Measurements from ENCODE around the gene CABLES2. TPM values are rescaled to one million over a fixed set of nuclear protein-coding genes. Genes with fewer than 3 reads are reported as not detected.
A peak's percentile ranks its signal among the peaks of the same experiment; 100 is the strongest.

CABLES2 gene
- total and polyA plus RNA-seq, 2 of the 4 experiments (the other 2 are of a cell fraction) = 1.4 to 5.1 TPM

DNA sequence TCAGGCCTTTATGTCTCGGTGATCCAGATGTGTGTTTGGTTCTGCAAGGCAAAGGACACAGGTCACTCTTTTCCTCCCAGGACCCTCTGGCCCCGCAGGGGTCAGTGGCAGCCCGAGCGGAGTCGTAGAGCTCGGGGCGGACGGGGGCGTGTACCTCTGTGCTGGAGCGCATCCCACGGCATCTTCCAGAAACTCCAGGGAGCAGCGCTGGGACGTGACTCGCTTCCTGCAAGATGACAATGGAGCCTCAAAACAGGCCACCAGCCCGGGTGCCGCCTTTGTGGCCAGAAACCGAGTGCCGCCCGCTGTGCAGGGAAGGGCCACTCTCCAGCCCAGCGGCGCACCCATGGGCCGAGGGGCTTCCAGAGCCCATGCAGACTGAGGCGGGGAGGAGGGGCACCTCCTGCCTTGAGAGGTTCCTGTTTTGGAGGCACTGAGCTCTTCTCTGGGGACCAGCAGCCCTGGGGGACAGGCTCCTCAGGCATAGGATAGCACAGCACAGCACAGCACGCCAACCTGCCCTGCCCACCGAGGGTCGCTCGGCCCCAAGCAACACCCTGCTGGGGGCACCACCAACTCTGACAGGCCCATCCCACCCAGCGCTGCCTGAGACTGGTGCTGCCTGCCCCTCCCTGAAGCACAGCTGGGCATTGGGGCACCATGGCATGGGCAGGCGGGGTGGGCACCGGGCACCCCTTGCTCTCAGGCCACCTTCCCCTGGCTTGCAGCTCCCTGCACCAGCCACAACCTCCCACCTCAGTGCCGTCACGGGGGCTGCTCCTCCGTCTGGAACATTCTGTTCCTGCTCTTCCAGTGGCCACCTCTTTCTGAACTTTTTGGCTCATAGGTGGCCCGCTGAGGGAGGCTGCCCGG is 10.5 kb downstream of the CABLES2 start (continued):
- no peak for TF ChIP-seq RFX5 (IDR thresholded peaks at IDR 0.05; ENCODE audit: low read depth, low read length)

DNA sequence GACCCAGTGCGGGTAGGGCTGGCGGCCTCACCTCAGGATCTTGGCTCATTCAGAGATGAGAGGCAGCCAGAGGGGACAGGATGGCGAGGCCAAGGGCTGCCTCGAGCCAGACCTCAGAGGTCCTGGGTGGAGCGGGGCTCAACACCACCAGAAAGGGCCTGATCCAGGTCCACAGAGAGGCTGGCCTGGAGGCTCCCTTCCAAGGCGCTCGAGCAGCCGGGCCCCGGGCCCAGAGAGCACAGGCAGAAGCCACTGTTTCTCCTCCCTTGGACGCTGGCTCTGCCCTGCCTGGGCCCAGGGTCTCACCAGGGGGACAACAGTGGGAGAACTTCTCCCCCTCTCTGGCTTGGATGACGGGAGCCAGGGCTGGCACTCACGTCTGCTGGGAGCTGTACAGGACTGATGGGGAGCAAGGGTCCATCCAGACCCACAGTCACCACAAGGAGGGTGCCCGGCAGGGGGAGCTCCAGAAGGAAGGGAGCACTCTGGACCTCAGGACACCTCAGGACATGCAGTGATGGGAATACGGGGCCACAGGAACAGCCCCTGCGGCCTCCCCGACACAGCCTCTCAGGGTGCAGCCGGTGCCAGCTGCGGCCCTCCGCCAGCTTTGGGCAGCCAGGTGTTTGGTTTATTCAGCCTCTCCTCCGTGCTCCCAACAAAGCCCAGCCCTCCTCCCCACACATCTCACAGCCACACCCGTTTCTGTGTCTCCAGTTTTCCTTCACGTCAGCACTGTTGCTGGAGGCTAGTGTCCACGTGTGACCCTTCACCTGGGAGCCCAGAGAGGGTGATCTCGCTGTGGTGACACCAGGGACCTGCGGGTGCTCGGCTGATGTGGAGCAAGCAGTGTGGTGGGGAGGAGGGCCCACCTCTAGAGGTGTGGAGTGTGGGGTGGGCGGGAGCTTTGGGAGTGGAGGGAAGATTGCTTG is 11.5 kb downstream of the CABLES2 start:
- H2AK9ac ChIP-seq (replicated peaks; ENCODE audit: low read depth, low read length, poor library complexity) = no peak overlapping the region
- H3K9me3 ChIP-seq (ENCODE audit: control insufficient read depth, insufficient read depth, low read length) = no peaks in the 10 kb centered on the region
- H2BK120ac ChIP-seq (ENCODE audit: low read depth, low read length) = no peak overlapping the region
- no peaks in the 10 kb centered on the region for H3K4me1 ChIP-seq (ENCODE audit: control insufficient read depth, insufficient read depth, low read length)
- H2BK15ac ChIP-seq (ENCODE audit: low read depth, low read length) = no peak overlapping the region
- in situ Hi-C loops (cut with MboI; ENCODE audit: low sequenced_read_pairs) (loop anchor here (25.0 kb wide), 1 partner anchor 383 kb away; no protein-coding TSS in a partner anchor), dilution Hi-C loops (cut with HindIII; ENCODE audit: low sequenced_read_pairs, unreplicated experiment) (loop anchor here (25.0 kb wide), 1 partner anchor 108 kb away; no protein-coding TSS in a partner anchor), intact Hi-C loops (cut with micrococcal nuclease) (no loop called here)
- H3K27me3 ChIP-seq (ENCODE audit: control insufficient read depth, insufficient read depth, low read length) = no peaks in the 10 kb centered on the region
- no peak overlapping the region for H3K56ac ChIP-seq (ENCODE audit: extremely low read depth, insufficient read depth, low read length)
- 0 out of 2 replicates have a peak, but pooled peaks cover 4% of the 10 kb centered on the region for H3K9me1 ChIP-seq (ENCODE audit: insufficient read depth, low read length)
- ATAC-seq (ENCODE audit: low read depth) (0 out of 2 replicates have a peak, but pooled peaks have one; percentile 9), DNase-seq (no peak)
- no peak overlapping the region for H2AFZ ChIP-seq (replicated peaks; ENCODE audit: low read length, poor library complexity)
- H2BK5ac ChIP-seq (ENCODE audit: low read depth, low read length, poor library complexity, severe bottlenecking) = no peak overlapping the region
- peaks cover 27% of the 10 kb centered on the region for H3K36me3 ChIP-seq (ENCODE audit: control insufficient read depth, insufficient read depth, low read length)
- ChIA-PET POLR2A (ENCODE audit: unreplicated experiment) (no interaction called here), CTCF (no interaction called here)
- no peak for TF ChIP-seq MAFK (IDR thresholded peaks at IDR 0.05; ENCODE audit: low read depth, low read length)
- no peak for TF ChIP-seq MAZ (IDR thresholded peaks at IDR 0.05; ENCODE audit: borderline replicate concordance, low read depth, low read length)
- TF ChIP-seq, protein P1, sequence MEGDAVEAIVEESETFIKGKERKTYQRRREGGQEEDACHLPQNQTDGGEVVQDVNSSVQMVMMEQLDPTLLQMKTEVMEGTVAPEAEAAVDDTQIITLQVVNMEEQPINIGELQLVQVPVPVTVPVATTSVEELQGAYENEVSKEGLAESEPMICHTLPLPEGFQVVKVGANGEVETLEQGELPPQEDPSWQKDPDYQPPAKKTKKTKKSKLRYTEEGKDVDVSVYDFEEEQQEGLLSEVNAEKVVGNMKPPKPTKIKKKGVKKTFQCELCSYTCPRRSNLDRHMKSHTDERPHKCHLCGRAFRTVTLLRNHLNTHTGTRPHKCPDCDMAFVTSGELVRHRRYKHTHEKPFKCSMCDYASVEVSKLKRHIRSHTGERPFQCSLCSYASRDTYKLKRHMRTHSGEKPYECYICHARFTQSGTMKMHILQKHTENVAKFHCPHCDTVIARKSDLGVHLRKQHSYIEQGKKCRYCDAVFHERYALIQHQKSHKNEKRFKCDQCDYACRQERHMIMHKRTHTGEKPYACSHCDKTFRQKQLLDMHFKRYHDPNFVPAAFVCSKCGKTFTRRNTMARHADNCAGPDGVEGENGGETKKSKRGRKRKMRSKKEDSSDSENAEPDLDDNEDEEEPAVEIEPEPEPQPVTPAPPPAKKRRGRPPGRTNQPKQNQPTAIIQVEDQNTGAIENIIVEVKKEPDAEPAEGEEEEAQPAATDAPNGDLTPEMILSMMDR (conservative IDR thresholded peaks at IDR 0.05; ENCODE audit: low read depth, low read length) = no peak
- no peak for TF ChIP-seq CEBPB (IDR thresholded peaks at IDR 0.05; ENCODE audit: low read depth, low read length)
- no peak for TF ChIP-seq CHD1 (IDR thresholded peaks at IDR 0.05; ENCODE audit: low read depth, low read length)
- TF ChIP-seq, protein P2, sequence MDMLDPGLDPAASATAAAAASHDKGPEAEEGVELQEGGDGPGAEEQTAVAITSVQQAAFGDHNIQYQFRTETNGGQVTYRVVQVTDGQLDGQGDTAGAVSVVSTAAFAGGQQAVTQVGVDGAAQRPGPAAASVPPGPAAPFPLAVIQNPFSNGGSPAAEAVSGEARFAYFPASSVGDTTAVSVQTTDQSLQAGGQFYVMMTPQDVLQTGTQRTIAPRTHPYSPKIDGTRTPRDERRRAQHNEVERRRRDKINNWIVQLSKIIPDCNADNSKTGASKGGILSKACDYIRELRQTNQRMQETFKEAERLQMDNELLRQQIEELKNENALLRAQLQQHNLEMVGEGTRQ (IDR thresholded peaks at IDR 0.05; ENCODE audit: low read depth, low read length) = no peak
- TF ChIP-seq RAD21 (IDR thresholded peaks at IDR 0.05; ENCODE audit: low read length) = no peak
- TF ChIP-seq POLR2A (IDR thresholded peaks at IDR 0.05; ENCODE audit: low read depth, low read length) = no peak
- TF ChIP-seq MXI1 (IDR thresholded peaks at IDR 0.05; ENCODE audit: borderline replicate concordance, low read depth, low read length) = no peak
- TF ChIP-seq FOS (IDR thresholded peaks at IDR 0.05; ENCODE audit: low read depth, low read length) = no peak
- no peak for TF ChIP-seq SMC3 (IDR thresholded peaks at IDR 0.05; ENCODE audit: low read depth, low read length)
- H3K4me2 ChIP-seq (ENCODE audit: low read depth, low read length) = no peak overlapping the region
- no peak overlapping the region for H4K8ac ChIP-seq (ENCODE audit: low read depth in 2 of 2, low read length in 2 of 2)
- no peak overlapping the region for H3K14ac ChIP-seq (replicated peaks; ENCODE audit: low read depth, low read length)
- WGBS, 2 experiments (ENCODE audit: extremely low coverage in 2 of 2, insufficient read length in 1 of 2) = 88% methylated on average over 12 of the region's 27 CpGs; no CpG with 5 or more reads in 1 of the 2 experiments
- no TSS peak for BruUV-seq (replicated peaks)
- no peak overlapping the region for H3K18ac ChIP-seq (ENCODE audit: low read depth, low read length)
- no peak overlapping the region for H3K4me3 ChIP-seq (ENCODE audit: insufficient read depth, low read depth, low read length)
- H4K20me1 ChIP-seq (ENCODE audit: insufficient read depth, low read length) = peaks cover 16% of the 10 kb centered on the region; the same call in 1 of the 2 replicates
- H3K23ac ChIP-seq (ENCODE audit: low read depth, low read length) = no peak overlapping the region
- H4K91ac ChIP-seq (ENCODE audit: insufficient read depth, low read depth, low read length) = no peak overlapping the region
- no peak overlapping the region for H3K4ac ChIP-seq (ENCODE audit: low read depth, low read length)
- no peak overlapping the region for H4K5ac ChIP-seq (ENCODE audit: low read depth, low read length)
- no peak overlapping the region for H2BK20ac ChIP-seq (ENCODE audit: low read depth, low read length)
- no peak overlapping the region for H3K27ac ChIP-seq (ENCODE audit: insufficient read depth, low read length)
- no peak overlapping the region for H2AK5ac ChIP-seq (ENCODE audit: low read depth, low read length)
- no peak overlapping the region for H3K9ac ChIP-seq (ENCODE audit: low read depth, low read length)
- H3K79me1 ChIP-seq (ENCODE audit: low read depth in 1 of 2, low read length in 2 of 2) = peaks cover 0 to 14% of the 10 kb centered on the region in 2 experiments; a peak in 3 of 4 replicates

Data from IMR-90 (cell line).